ENCODE results near the gene LRIG3. TPM values are rescaled to one million over a fixed set of nuclear protein-coding genes. Genes with fewer than 3 reads are reported as not detected.
"Not testable (repeated sequence)": the region's sequence is repeated elsewhere in the genome, so short reads cannot be mapped to it uniquely, and the experiment has no call there.

Gene LRIG3
- total RNA-seq, 2 donors from 2014 or later, result 25.2 to 31.7 TPM

DNA sequence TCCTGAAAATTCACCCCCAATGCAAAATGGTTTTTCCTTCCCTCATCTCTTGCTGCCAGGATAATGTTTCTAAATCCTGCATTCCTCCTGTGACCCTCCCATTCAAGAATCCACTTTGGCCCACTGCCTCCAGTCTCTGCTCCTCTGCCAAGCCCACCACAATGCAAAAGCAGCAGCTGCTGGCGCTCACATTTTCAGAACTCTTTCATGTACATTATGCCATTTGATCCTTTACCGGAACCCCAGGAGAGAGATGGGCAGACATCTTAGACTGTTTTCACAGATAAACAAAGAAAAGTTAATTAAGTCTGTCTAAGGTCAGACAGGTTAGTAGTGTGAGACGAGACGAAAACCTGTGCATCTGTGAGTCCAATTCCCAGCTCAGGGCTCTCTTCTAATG, 12.9 kb downstream of the LRIG3 start:
- no peaks in the 10 kb centered on the region for H3K4me1 ChIP-seq (replicated peaks)
- 60% methylated on average over 4 of the region's 4 CpGs for WGBS
- no peak overlapping the region for H3K27ac ChIP-seq
- no peak overlapping the region for H3K4me3 ChIP-seq
- no peaks in the 10 kb centered on the region for H3K9me3 ChIP-seq
- no peaks in the 10 kb centered on the region for H3K27me3 ChIP-seq (replicated peaks; ENCODE audit: insufficient read depth)
- TF ChIP-seq POLR2A (IDR thresholded peaks at IDR 0.05) (no peak), POLR2AphosphoS5 (IDR thresholded peaks at IDR 0.05) (no peak)
- TF ChIP-seq, protein P1, sequence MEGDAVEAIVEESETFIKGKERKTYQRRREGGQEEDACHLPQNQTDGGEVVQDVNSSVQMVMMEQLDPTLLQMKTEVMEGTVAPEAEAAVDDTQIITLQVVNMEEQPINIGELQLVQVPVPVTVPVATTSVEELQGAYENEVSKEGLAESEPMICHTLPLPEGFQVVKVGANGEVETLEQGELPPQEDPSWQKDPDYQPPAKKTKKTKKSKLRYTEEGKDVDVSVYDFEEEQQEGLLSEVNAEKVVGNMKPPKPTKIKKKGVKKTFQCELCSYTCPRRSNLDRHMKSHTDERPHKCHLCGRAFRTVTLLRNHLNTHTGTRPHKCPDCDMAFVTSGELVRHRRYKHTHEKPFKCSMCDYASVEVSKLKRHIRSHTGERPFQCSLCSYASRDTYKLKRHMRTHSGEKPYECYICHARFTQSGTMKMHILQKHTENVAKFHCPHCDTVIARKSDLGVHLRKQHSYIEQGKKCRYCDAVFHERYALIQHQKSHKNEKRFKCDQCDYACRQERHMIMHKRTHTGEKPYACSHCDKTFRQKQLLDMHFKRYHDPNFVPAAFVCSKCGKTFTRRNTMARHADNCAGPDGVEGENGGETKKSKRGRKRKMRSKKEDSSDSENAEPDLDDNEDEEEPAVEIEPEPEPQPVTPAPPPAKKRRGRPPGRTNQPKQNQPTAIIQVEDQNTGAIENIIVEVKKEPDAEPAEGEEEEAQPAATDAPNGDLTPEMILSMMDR (IDR thresholded peaks at IDR 0.05), result no peak
- no peaks in the 10 kb centered on the region for H3K36me3 ChIP-seq
- intact Hi-C loops (cut with DNase I), result no loop called here
- no peak for DNase-seq (ENCODE audit: low spot score)

DNA sequence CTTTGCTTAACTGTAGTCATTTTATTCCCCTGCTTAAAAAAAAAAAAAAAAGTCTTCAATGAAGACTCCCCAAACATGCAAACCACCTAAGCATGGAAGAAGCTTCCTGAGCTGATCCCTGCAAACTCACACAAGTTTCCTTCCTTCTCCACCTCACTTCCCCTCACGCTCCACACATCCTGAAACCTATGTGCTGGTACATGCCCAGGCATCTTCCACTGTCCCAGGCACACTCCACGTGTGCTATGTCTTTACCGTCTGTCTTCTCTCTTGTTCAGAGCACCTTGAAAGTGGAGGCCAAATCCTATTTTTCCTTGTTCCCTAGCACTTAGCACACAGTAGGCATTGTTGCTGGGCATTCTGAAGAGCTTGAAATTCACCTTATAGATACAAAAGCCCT, 13.4 kb downstream of the LRIG3 start:
- Histone ChIP-seq H3K36me3 (no peaks in the 10 kb centered on the region), H3K27ac (no peak overlapping the region), H3K27me3 (replicated peaks; ENCODE audit: insufficient read depth) (no peaks in the 10 kb centered on the region), H3K4me3 (no peak overlapping the region), H3K9me3 (no peaks in the 10 kb centered on the region), H3K4me1 (replicated peaks) (no peaks in the 10 kb centered on the region)
- 64% methylated on average over 3 of the region's 3 CpGs for WGBS
- no peak for DNase-seq (ENCODE audit: low spot score)
- TF ChIP-seq POLR2A (IDR thresholded peaks at IDR 0.05) (no peak), POLR2AphosphoS5 (IDR thresholded peaks at IDR 0.05) (no peak)
- TF ChIP-seq, protein P1 (IDR thresholded peaks at IDR 0.05), result no peak
- intact Hi-C loops (cut with DNase I), result no loop called here

DNA sequence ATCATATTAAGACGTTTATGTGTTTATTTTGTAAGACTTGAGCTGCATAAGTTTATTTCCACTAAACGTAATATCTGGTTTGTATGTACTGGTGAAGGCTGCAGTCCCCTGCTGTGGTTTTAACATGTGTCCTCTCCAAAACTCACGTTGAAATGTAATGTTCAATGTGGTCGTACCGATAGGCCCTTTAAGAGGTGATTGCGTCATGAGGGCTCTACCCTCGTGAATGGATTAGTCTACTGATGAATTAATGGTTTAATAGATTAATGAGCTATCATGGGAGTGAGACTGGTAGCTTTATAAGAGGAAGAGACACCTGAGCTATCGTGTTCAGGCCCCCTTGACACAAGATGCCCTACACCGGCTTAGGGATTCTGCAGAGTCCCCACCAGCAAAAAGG, 14.9 kb downstream of the LRIG3 start:
- H3K4me1 ChIP-seq (replicated peaks), result no peaks in the 10 kb centered on the region
- H3K27me3 ChIP-seq (replicated peaks; ENCODE audit: insufficient read depth), result no peaks in the 10 kb centered on the region
- intact Hi-C loops (cut with DNase I), result no loop called here
- TF ChIP-seq, protein P1 (IDR thresholded peaks at IDR 0.05), result no peak
- WGBS, result 60% methylated on average over 9 of the region's 9 CpGs
- no peak overlapping the region for H3K4me3 ChIP-seq
- no peaks in the 10 kb centered on the region for H3K36me3 ChIP-seq
- no peaks in the 10 kb centered on the region for H3K9me3 ChIP-seq
- no peak for DNase-seq (ENCODE audit: low spot score)
- no peak overlapping the region for H3K27ac ChIP-seq

DNA sequence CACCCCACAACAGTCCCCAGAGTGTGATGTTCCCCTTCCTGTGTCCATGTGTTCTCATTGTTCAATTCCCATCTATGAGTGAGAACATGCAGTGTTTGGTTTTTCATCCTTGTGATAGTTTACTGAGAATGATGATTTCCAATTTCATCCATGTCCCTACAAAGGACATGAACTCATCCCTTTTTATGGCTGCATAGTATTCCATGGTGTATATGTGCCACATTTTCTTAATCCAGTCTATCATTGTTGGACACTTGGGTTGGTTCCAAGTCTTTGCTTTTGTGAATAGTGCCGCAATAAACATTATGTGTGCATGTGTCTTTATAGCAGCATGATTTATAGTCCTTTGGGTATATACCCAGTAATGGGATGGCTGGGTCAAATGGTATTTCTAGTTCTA, 17.6 kb downstream of the LRIG3 start:
- H3K27ac ChIP-seq; intact Hi-C loops (cut with DNase I); H3K4me1 ChIP-seq (replicated peaks); H3K4me3 ChIP-seq; H3K9me3 ChIP-seq; H3K36me3 ChIP-seq; DNase-seq (ENCODE audit: low spot score); H3K27me3 ChIP-seq (replicated peaks; ENCODE audit: insufficient read depth): not testable (repeated sequence)
- 100% methylated on average over 1 of the region's 1 CpG for WGBS

DNA sequence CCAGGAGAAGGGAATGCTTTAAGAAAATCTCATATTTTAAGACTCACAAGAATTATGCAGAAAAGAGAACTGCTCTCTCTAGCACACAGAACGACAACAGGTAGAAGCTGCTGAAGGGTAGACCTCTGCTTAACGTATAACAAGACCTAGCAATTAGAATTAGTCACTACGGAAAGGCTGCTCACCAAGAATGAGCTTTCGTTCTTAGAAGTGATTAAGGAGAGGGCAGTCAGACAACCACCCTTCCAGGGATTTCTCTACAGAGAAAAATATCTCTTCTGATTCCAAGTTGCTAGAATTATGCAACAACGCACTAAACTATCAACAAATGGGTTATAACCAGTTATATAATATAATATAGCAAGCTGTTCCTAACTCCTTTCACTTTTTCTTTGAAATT, 18.6 kb downstream of the LRIG3 start:
- intact Hi-C loops (cut with DNase I), result no loop called here
- no peaks in the 10 kb centered on the region for H3K27me3 ChIP-seq (replicated peaks; ENCODE audit: insufficient read depth)
- no peaks in the 10 kb centered on the region for H3K36me3 ChIP-seq
- H3K9me3 ChIP-seq, result no peaks in the 10 kb centered on the region
- no peak overlapping the region for H3K4me3 ChIP-seq
- DNase-seq (ENCODE audit: low spot score), result no peak
- WGBS, result 96% methylated on average over 5 of the region's 5 CpGs
- no peak overlapping the region for H3K27ac ChIP-seq
- no peak for TF ChIP-seq POLR2AphosphoS5 (IDR thresholded peaks at IDR 0.05)
- TF ChIP-seq, protein P1 (IDR thresholded peaks at IDR 0.05), result no peak
- no peak for TF ChIP-seq POLR2A (IDR thresholded peaks at IDR 0.05)
- H3K4me1 ChIP-seq (replicated peaks), result no peaks in the 10 kb centered on the region

Measured in prostate gland (tissue), 2 donors.